Activated CD4-positive, alpha-beta memory T cell treated with anti-CD3 and anti-CD28 coated beads, Interleukin-2, amount 10 ng/mL, durations not matched to agents 7 days and 5 days (primary cell): ENCODE measurements around the gene RBM39. TPM values are rescaled to one million over a fixed set of nuclear protein-coding genes. Genes with fewer than 3 reads are reported as not detected.
"Not testable (repeated sequence)": the region's sequence is repeated elsewhere in the genome, so short reads cannot be mapped to it uniquely, and the experiment has no call there.

Experiments
- CTCF ChIA-PET: fragments of 350-600 bp; sonication (Branson Sonifier 250); formaldehyde crosslinking; loops from one replicate; lab custom pipeline; 2021; ENCODE audit warnings: antibody characterized with exemption, inconsistent platforms; lab: Charles Lee
- POLR2A ChIA-PET: fragments of 350-600 bp; sonication (Branson Sonifier 250); formaldehyde crosslinking; loops from one replicate; lab custom pipeline; 2021; ENCODE audit warnings: antibody characterized with exemption; lab: Charles Lee
- DNase-seq: peaks from one replicate; pipeline ENCODE4 v3.0.0-alpha.2; 2020
- H3K27ac Mint-ChIP-seq: one replicate; pipeline ENCODE4 v1.8.0; 2021; ENCODE audit warnings: mild to moderate bottlenecking, mixed read lengths
- H3K27me3 Mint-ChIP-seq: one replicate; pipeline ENCODE4 v1.8.0; 2021; ENCODE audit warnings: mixed read lengths
- H3K36me3 Mint-ChIP-seq: one replicate; pipeline ENCODE4 v1.8.0; 2021; ENCODE audit warnings: low read depth, mixed read lengths
- H3K4me1 Mint-ChIP-seq: one replicate; pipeline ENCODE4 v1.8.0; 2021; ENCODE audit warnings: mixed read lengths
- H3K4me3 Mint-ChIP-seq: one replicate; pipeline ENCODE4 v1.8.0; 2021; ENCODE audit warnings: mild to moderate bottlenecking, mixed read lengths
- H3K9me3 Mint-ChIP-seq: one replicate; pipeline ENCODE4 v1.8.0; 2021; ENCODE audit warnings: mixed read lengths
- total RNA-seq, 2 experiments: library from RNA; stranded (reverse); gene quantifications; one replicate each; pipeline ENCODE4 v1.2.3, GENCODE V29; 2021

The RBM39 gene
- total RNA-seq, result 100 to 1,000 TPM; 318 to 331 TPM

GRCh38 chr20:35741892-35742740, at the start of gene RBM39:
TSS of gene RBM39 (minus strand) at chr20:35742260. CDS start at chr20:35740874, 1,386 bp downstream.
- peak within 1 kb of the TSS; percentile 98 for H3K4me3 Mint-ChIP-seq
- CTCF ChIA-PET, result interaction anchor here (0.6 to 3.1 kb wide), 15 partner anchors 18 to 288 kb away, joined by 3 to 71 read pairs (median 5); partner anchors contain the start of genes PHF20, SCAND1 and SPAG4
- peak; percentile 100 for DNase-seq
- peak within 1 kb of the TSS; percentile 99 for H3K27ac Mint-ChIP-seq
- no peaks in the 10 kb centered on the region for H3K9me3 Mint-ChIP-seq
- peaks cover 43% of the 10 kb centered on the region for H3K4me1 Mint-ChIP-seq
- POLR2A ChIA-PET, result interaction anchor here (0.7 to 17.5 kb wide), 58 partner anchors 9 to 1437 kb away, joined by 3 to 516 read pairs (median 5); partner anchors contain the start of genes CEP250, CPNE1, DSN1 and DYNLRB1
- no peaks in the 10 kb centered on the region for H3K27me3 Mint-ChIP-seq
- peaks cover 48% of the 10 kb centered on the region for H3K36me3 Mint-ChIP-seq

- Mint-ChIP-seq H3K9me3 (no peaks in the 10 kb centered on the region), H3K27ac (peak overlapping the region; percentile 2), H3K36me3 (peaks cover 9% of the 10 kb centered on the region), H3K27me3 (no peaks in the 10 kb centered on the region), H3K4me1 (peaks cover 12% of the 10 kb centered on the region), H3K4me3 (no peak overlapping the region)
- no peak for DNase-seq
- ChIA-PET CTCF (interaction anchor here (1.1 kb wide), 1 partner anchor 10 kb away, joined by 3 read pairs; no protein-coding TSS in a partner anchor), POLR2A (no interaction called here)
Observed at GRCh38 chr20:35791821-35792220, 49.8 kb upstream of the RBM39 start.

- Mint-ChIP-seq H3K4me1 (peaks cover 6% of the 10 kb centered on the region), H3K9me3 (no peaks in the 10 kb centered on the region), H3K27ac (no peak overlapping the region), H3K36me3 (peaks cover 9% of the 10 kb centered on the region), H3K4me3 (no peak overlapping the region), H3K27me3 (no peaks in the 10 kb centered on the region)
- POLR2A ChIA-PET, result no interaction called here
- no peak for DNase-seq
- CTCF ChIA-PET, result interaction anchor here (1.1 kb wide), 1 partner anchor 11 kb away, joined by 3 read pairs; no protein-coding TSS in a partner anchor
Observed at GRCh38 chr20:35791097-35791496, 49.0 kb upstream of the RBM39 start.

- H3K27me3 Mint-ChIP-seq, result no peaks in the 10 kb centered on the region
- CTCF ChIA-PET, result no interaction called here
- peaks cover 6% of the 10 kb centered on the region for H3K36me3 Mint-ChIP-seq
- POLR2A ChIA-PET, result no interaction called here
- no peaks in the 10 kb centered on the region for H3K9me3 Mint-ChIP-seq
- peak overlapping the region; percentile 28 for H3K27ac Mint-ChIP-seq
- H3K4me3 Mint-ChIP-seq, result no peak overlapping the region
- DNase-seq, result no peak
- peaks cover 4% of the 10 kb centered on the region for H3K4me1 Mint-ChIP-seq
Observed at GRCh38 chr20:35788796-35789195, 46.7 kb upstream of the RBM39 start.

- POLR2A ChIA-PET, DNase-seq, H3K27me3 Mint-ChIP-seq, CTCF ChIA-PET, H3K4me3 Mint-ChIP-seq, H3K4me1 Mint-ChIP-seq, H3K27ac Mint-ChIP-seq, H3K9me3 Mint-ChIP-seq: not testable (repeated sequence)
- H3K36me3 Mint-ChIP-seq, result peaks cover 14% of the 10 kb centered on the region
Observed at GRCh38 chr20:35785541-35785940, 43.5 kb upstream of the RBM39 start.

GRCh38 chr20:35783811-35784210, 41.8 kb upstream of the RBM39 start:
- H3K9me3 Mint-ChIP-seq, DNase-seq, H3K27ac Mint-ChIP-seq, POLR2A ChIA-PET, H3K4me3 Mint-ChIP-seq, H3K27me3 Mint-ChIP-seq, H3K4me1 Mint-ChIP-seq: not testable (repeated sequence)
- peaks cover 19% of the 10 kb centered on the region for H3K36me3 Mint-ChIP-seq
- CTCF ChIA-PET, result interaction anchor here (0.7 kb wide), 1 partner anchor 244 kb away, joined by 3 read pairs; no protein-coding TSS in a partner anchor

GRCh38 chr20:35776513-35777101, 34.5 kb upstream of the RBM39 start:
- no peaks in the 10 kb centered on the region for H3K27me3 Mint-ChIP-seq
- H3K9me3 Mint-ChIP-seq, result peaks cover 2% of the 10 kb centered on the region
- no peak overlapping the region for H3K27ac Mint-ChIP-seq
- ChIA-PET CTCF (interaction anchor here (0.9 kb wide), 1 partner anchor 37 kb away, joined by 3 read pairs; no protein-coding TSS in a partner anchor), POLR2A (interaction anchor here (1.4 to 2.9 kb wide), 2 partner anchors 33 to 37 kb away, joined by 3 to 27 read pairs; partner anchors contain the start of gene RBM39)
- H3K4me3 Mint-ChIP-seq, result no peak overlapping the region
- DNase-seq, result no peak
- peaks cover 37% of the 10 kb centered on the region for H3K36me3 Mint-ChIP-seq
- peaks cover 42% of the 10 kb centered on the region for H3K4me1 Mint-ChIP-seq

- Mint-ChIP-seq H3K4me3 (peak overlapping the region; percentile 77), H3K4me1 (peaks cover 50% of the 10 kb centered on the region), H3K27ac (no peak overlapping the region), H3K9me3 (peaks cover 4% of the 10 kb centered on the region), H3K27me3 (no peaks in the 10 kb centered on the region), H3K36me3 (peaks cover 34% of the 10 kb centered on the region)
- ChIA-PET POLR2A (interaction anchor here (2.9 to 10.2 kb wide), 2 partner anchors 31 to 35 kb away, joined by 27 to 516 read pairs; partner anchors contain the start of gene RBM39), CTCF (no interaction called here)
- no peak for DNase-seq
Observed at GRCh38 chr20:35774391-35774790, 32.3 kb upstream of the RBM39 start.

GRCh38 chr20:35773154-35773751, 31.2 kb upstream of the RBM39 start:
- Mint-ChIP-seq H3K27me3 (no peaks in the 10 kb centered on the region), H3K27ac (peak overlapping the region; percentile 78), H3K4me1 (peaks cover 60% of the 10 kb centered on the region), H3K9me3 (peaks cover 4% of the 10 kb centered on the region), H3K36me3 (peaks cover 31% of the 10 kb centered on the region), H3K4me3 (peak overlapping the region; percentile 77)
- peak; percentile 52 for DNase-seq
- ChIA-PET POLR2A (interaction anchor here (1.5 to 10.2 kb wide), 4 partner anchors 34 to 181 kb away, joined by 3 to 516 read pairs (median 28); partner anchors contain the start of genes CPNE1, RBM12, RBM39 and SCAND1), CTCF (interaction anchor here (0.8 to 6.0 kb wide), 3 partner anchors 30 to 43 kb away, joined by 6 to 71 read pairs (median 15); partner anchors contain the start of gene RBM39)

- POLR2A ChIA-PET, result interaction anchor here (0.9 to 10.2 kb wide), 8 partner anchors 24 to 181 kb away, joined by 3 to 516 read pairs (median 5); partner anchors contain the start of genes CPNE1, NFS1, RBM12 and RBM39
- H3K27ac Mint-ChIP-seq, result peak overlapping the region; percentile 78
- H3K9me3 Mint-ChIP-seq, result peaks cover 4% of the 10 kb centered on the region
- no peak for DNase-seq
- H3K4me3 Mint-ChIP-seq, result peak overlapping the region; percentile 77
- CTCF ChIA-PET, result interaction anchor here (0.8 to 6.0 kb wide), 4 partner anchors 30 to 181 kb away, joined by 6 to 71 read pairs (median 18); partner anchors contain the start of genes RBM39 and SCAND1
- peaks cover 66% of the 10 kb centered on the region for H3K4me1 Mint-ChIP-seq
- peaks cover 32% of the 10 kb centered on the region for H3K36me3 Mint-ChIP-seq
- no peaks in the 10 kb centered on the region for H3K27me3 Mint-ChIP-seq
Observed at GRCh38 chr20:35772563-35773058, 30.6 kb upstream of the RBM39 start.

GRCh38 chr20:35771689-35772562, 29.9 kb upstream of the RBM39 start, which contains the start of gene PHF20:
TSS of gene PHF20 (plus strand) at chr20:35772015. CDS start at chr20:35801523, 29,508 bp downstream.
- peaks cover 30% of the 10 kb centered on the region for H3K36me3 Mint-ChIP-seq
- ChIA-PET POLR2A (interaction anchor here (0.7 to 10.2 kb wide), 17 partner anchors 18 to 360 kb away, joined by 3 to 516 read pairs (median 4); partner anchors contain the start of genes CEP250, CPNE1, NFS1 and RBM12), CTCF (interaction anchor here (0.8 to 6.0 kb wide), 4 partner anchors 29 to 182 kb away, joined by 6 to 71 read pairs (median 18); partner anchors contain the start of genes RBM39 and SCAND1)
- DNase-seq, result peak; percentile 99
- peak within 1 kb of the TSS; percentile 79 for H3K27ac Mint-ChIP-seq
- peaks cover 4% of the 10 kb centered on the region for H3K9me3 Mint-ChIP-seq
- peak within 1 kb of the TSS; percentile 77 for H3K4me3 Mint-ChIP-seq
- peaks cover 65% of the 10 kb centered on the region for H3K4me1 Mint-ChIP-seq
- no peaks in the 10 kb centered on the region for H3K27me3 Mint-ChIP-seq
